K562 (cell line): ENCODE measurements around the gene PROK2. TPM values are rescaled to one million over a fixed set of nuclear protein-coding genes. Genes with fewer than 3 reads are reported as not detected.
A peak's percentile ranks its signal among the peaks of the same experiment; 100 is the strongest.

Experiments
- ATAC-seq: fragments of 200-7000 bp; cut with Tn5 transposase; 3 replicates; pipeline ENCODE4 v1.9.1; 2020; ENCODE audit warnings: moderate library complexity
- BruUV-seq: library from RNA; stranded (reverse); fragments of 400-500 nt; replicated peaks from 2 replicates; lab custom pipeline; 2021; lab: Mats Ljungman, UMichigan
- CTCF ChIA-PET: fragments of 300-600 bp; formaldehyde crosslinking; extraction: SDS; loops from one replicate; lab custom pipeline; 2021; ENCODE audit warnings: low intra/inter-chr PET ratio; lab: Yijun Ruan, JAX
- POLR2A ChIA-PET: fragments of 300-600, 350-650 bp; sonication (Branson Sonifier 250); formaldehyde crosslinking; extraction: SDS; loops from one replicate; lab custom pipeline; 2021; ENCODE audit warnings: antibody characterized with exemption, inconsistent platforms; lab: Yijun Ruan, JAX
- DNase-seq, 4 experiments: peaks; one replicate each; pipeline versions ENCODE4 v3.0.0 to v3.0.0-alpha.2; 2011 to 2018; ENCODE audit warnings: low spot score in 3 of 4, mixed read lengths in 3 of 4; ENCODE audit errors: extremely low read depth in 1 of 4
- FAIRE-seq: peaks from 2 replicates; lab custom pipeline; 2011; peaks lifted over from hg19 to GRCh38; lab: Jason Lieb, UNC
- H2AFZ ChIP-seq: 2 replicates; pipeline ENCODE4 v1.6.0; 2011; ENCODE audit warnings: low read depth, low read length, control low read depth, inconsistent platforms
- H3K27ac ChIP-seq: fragments of 200-600 bp; 3 replicates; pipeline ENCODE4 v1.8.0; 2011; ENCODE audit warnings: low read depth, mild to moderate bottlenecking, control low read depth, inconsistent platforms, low read length, moderate library complexity, mixed read lengths; ENCODE audit errors: extremely low read depth
- H3K27me3 ChIP-seq, 2 experiments: fragments of 300-600 bp in 1 of 2; 2 replicates in 1 of 2; 3 replicates in 1 of 2; pipeline versions ENCODE4 v1.6.0 to v1.8.0; 2011; ENCODE audit warnings: inconsistent platforms in 2 of 2, low read length in 2 of 2, mild to moderate bottlenecking in 1 of 2, mixed read lengths in 1 of 2, moderate library complexity in 1 of 2; ENCODE audit not compliant: control insufficient read depth in 2 of 2, insufficient read depth in 2 of 2
- H3K36me3 ChIP-seq: fragments of 300-600 bp; 3 replicates; pipeline ENCODE4 v1.8.0; 2011; ENCODE audit warnings: mild to moderate bottlenecking, low read length, inconsistent platforms; ENCODE audit not compliant: control insufficient read depth, insufficient read depth
- H3K4me1 ChIP-seq, 2 experiments: fragments of 200-600 bp in 1 of 2; replicated peaks in 1 of 2; 2 replicates in 1 of 2; 3 replicates in 1 of 2; pipeline versions ENCODE4 v1.5.1 to v1.8.0; 2011; ENCODE audit warnings: inconsistent platforms in 2 of 2, low read length in 2 of 2, mild to moderate bottlenecking in 1 of 2, mixed read lengths in 1 of 2, moderate library complexity in 1 of 2; ENCODE audit not compliant: control insufficient read depth in 2 of 2, insufficient read depth in 2 of 2
- H3K4me2 ChIP-seq: 2 replicates; pipeline ENCODE4 v1.6.1; 2011; ENCODE audit warnings: low read length, control low read depth, inconsistent platforms, mixed read lengths; ENCODE audit not compliant: insufficient read depth
- H3K4me3 ChIP-seq: fragments of 200-600 bp; sonication (generic), shearing (Covaris generic); 2 replicates; pipeline ENCODE4 v1.5.1; 2016; ENCODE audit warnings: control low read depth, inconsistent platforms
- H3K79me2 ChIP-seq: fragments of 200-600 bp; 3 replicates; pipeline ENCODE4 v1.8.0; 2011; ENCODE audit warnings: low read length, inconsistent platforms; ENCODE audit not compliant: control insufficient read depth, insufficient read depth
- H3K9ac ChIP-seq, 2 experiments: 2 replicates each; pipeline versions ENCODE4 v1.6.0 to v1.6.1; 2011; ENCODE audit warnings: low read depth in 2 of 2, low read length in 2 of 2, control low read depth in 1 of 2, inconsistent platforms in 1 of 2, mild to moderate bottlenecking in 1 of 2, mixed read lengths in 1 of 2; ENCODE audit not compliant: insufficient read depth in 1 of 2
- H3K9me1 ChIP-seq: one replicate; pipeline ENCODE4 v1.6.0; 2011; ENCODE audit warnings: inconsistent platforms, mild to moderate bottlenecking, low read length, moderate library complexity; ENCODE audit not compliant: control insufficient read depth, insufficient read depth
- H3K9me3 ChIP-seq: replicated peaks from 2 replicates; pipeline ENCODE4 v1.5.1; 2011; ENCODE audit warnings: low read depth, low read length, inconsistent platforms; ENCODE audit not compliant: control insufficient read depth, insufficient read depth
- H4K20me1 ChIP-seq: replicated peaks from 2 replicates; pipeline ENCODE4 v1.6.1; 2011; ENCODE audit warnings: low read length, inconsistent platforms, mixed read lengths; ENCODE audit not compliant: control insufficient read depth, insufficient read depth
- CEBPB ChIP-seq: fragments of 450-650 bp; IDR thresholded peaks from 2 replicates; pipeline ENCODE4 v1.6.1; 2016; ENCODE audit warnings: missing genetic modification characterization, missing compliant biosample characterization
- CEBPG ChIP-seq, 3 experiments: fragments of 200-800 bp in 1 of 3; sonication (Bioruptor generic) in 1 of 3; sonication (generic) in 1 of 3; formaldehyde crosslinking in 1 of 3; IDR thresholded peaks in 2 of 3; conservative IDR thresholded peaks in 1 of 3; 2 replicates each; pipeline versions ENCODE4 v1.6.1 to v1.8.0; 2016 to 2022; ENCODE audit warnings: missing compliant biosample characterization in 2 of 3, missing genetic modification characterization in 2 of 3, mild to moderate bottlenecking in 1 of 3, missing genetic modification reagents in 1 of 3
- CUX1 ChIP-seq: fragments of 200-800 bp; sonication (Bioruptor generic); IDR thresholded peaks from 2 replicates; pipeline ENCODE4 v1.6.1; 2016; ENCODE audit warnings: missing genetic modification characterization, missing compliant biosample characterization
- HMG20A ChIP-seq: fragments of 450-650 bp; formaldehyde crosslinking; conservative IDR thresholded peaks from 2 replicates; pipeline ENCODE4 v1.4.0; 2020; ENCODE audit warnings: mild to moderate bottlenecking, mixed read lengths
- PRMT5 ChIP-seq: sonication (generic); formaldehyde crosslinking; IDR thresholded peaks from 2 replicates; pipeline ENCODE4 v1.5.0; 2020; ENCODE audit warnings: missing genetic modification reagents
- RFX5 ChIP-seq: IDR thresholded peaks from 2 replicates; pipeline ENCODE4 v1.6.1; 2011; ENCODE audit warnings: low read depth, mild to moderate bottlenecking, improper control_type of control experiment, low read length
- SNIP1 ChIP-seq: fragments of 450-650 bp; IDR thresholded peaks from 2 replicates; pipeline ENCODE4 v1.7.1; 2017; ENCODE audit warnings: low read depth, mild to moderate bottlenecking
- ZNF740 ChIP-seq, 3 experiments: fragments of 200-800 bp in 1 of 3; sonication (Bioruptor generic) in 1 of 3; sonication (generic) in 1 of 3; formaldehyde crosslinking in 1 of 3; IDR thresholded peaks; 2 replicates each; pipeline versions ENCODE4 v1.6.1 to v1.8.0; 2016 to 2022; ENCODE audit warnings: mild to moderate bottlenecking in 2 of 3, missing compliant biosample characterization in 2 of 3, missing genetic modification characterization in 2 of 3, missing genetic modification reagents in 1 of 3
- WGBS: fragments of 100-300 bp; shearing (Covaris generic); methylation state at CpG from one replicate; pipeline ENCODE4 v1.1.6; 2016; ENCODE audit warnings: low coverage, mixed read lengths; ENCODE audit not compliant: insufficient coverage; ENCODE audit errors: missing lambda C conversion rate; 5-methylcytosine and 5-hydroxymethylcytosine counted together
- in situ Hi-C: fragments of 300-500 bp; cut with MboI; formaldehyde crosslinking; loops from 4 replicates; pipeline ENCODE4 v1.15.0; 2018; ENCODE audit warnings: inconsistent platforms, mixed read lengths
- intact Hi-C: fragments of 100-400 bp; cut with micrococcal nuclease; formaldehyde crosslinking; loops from 2 replicates; pipeline ENCODE4 v1.14.2; 2022
- polyA plus RNA-seq, 8 experiments: library from polyadenylated mRNA; depleted of rRNA in 4 of 8; stranded (reverse) in 5 of 8; unstranded in 3 of 8; fragments of >200 nt; fragmentation: Nextera tagmentation in 2 of 8; fragmentation: Illumina TruSeq in 1 of 8; extraction: Ambion mirVana in 2 of 8; extraction: Trizol in 1 of 8; gene quantifications; 2 replicates each; pipeline versions ENCODE4 v1.2.1 to v1.2.3, GENCODE V29; 2011 to 2014; ENCODE audit warnings: inconsistent platforms in 1 of 8, missing spikeins in 1 of 8
- total RNA-seq, 7 experiments: library from RNA; depleted of rRNA in 6 of 7; stranded (reverse); fragments of >200 nt in 6 of 7; fragmentation: Illumina TruSeq in 2 of 7; extraction: Trizol in 2 of 7; gene quantifications; 2 replicates each; pipeline versions ENCODE4 v1.2.1 to v1.2.3, GENCODE V29; 2011 to 2021; ENCODE audit warnings: low replicate concordance in 1 of 7

PROK2 gene
- total and polyA plus RNA-seq, 9 of the 15 experiments (the other 6 are each of a cell fraction or from before 2014, with no cell fraction given) = 0.07 to 0.13 TPM; not detected in 7

GRCh38 chr3:71831599-71831998 is 46.7 kb upstream of the PROK2 start:
- H2AFZ ChIP-seq = no peak overlapping the region
- H3K79me2 ChIP-seq = no peaks in the 10 kb centered on the region
- intact Hi-C loops = no loop called here
- no peaks in the 10 kb centered on the region for H3K27me3 ChIP-seq
- ChIA-PET POLR2A (no interaction called here), CTCF (no interaction called here)
- DNase-seq = no peak
- H3K27ac ChIP-seq = no peak overlapping the region
- ATAC-seq = no peak
- H3K9ac ChIP-seq = no peak overlapping the region
- WGBS = 0% methylated on average over 2 of the region's 2 CpGs
- no TSS peak for BruUV-seq
- no peak overlapping the region for H3K4me2 ChIP-seq
- H3K36me3 ChIP-seq = no peaks in the 10 kb centered on the region
- H3K4me3 ChIP-seq = no peak overlapping the region
- no peaks in the 10 kb centered on the region for H3K9me3 ChIP-seq
- TF ChIP-seq CEBPB (tag) = peak; percentile 56; the same call in 1 of the 2 replicates
- no peak for TF ChIP-seq CEBPG (CRISPR knock-in tag; IDR thresholded peaks at IDR 0.05)
- peak in 1 of 2 experiments; percentile 43; a peak in 1 of 4 replicates for TF ChIP-seq CEBPG (tag; conservative IDR thresholded peaks at IDR 0.05 in 1 of 2, IDR thresholded peaks at IDR 0.05 in 1 of 2)
- TF ChIP-seq CUX1 = no peak
- TF ChIP-seq HMG20A (CRISPR knock-in tag) = no peak
- TF ChIP-seq RFX5 = no peak
- TF ChIP-seq PRMT5 (CRISPR knock-in tag) = no peak
- no peak for TF ChIP-seq SNIP1
- TF ChIP-seq ZNF740 (CRISPR knock-in tag; IDR thresholded peaks at IDR 0.05) = no peak
- TF ChIP-seq ZNF740 (tag; IDR thresholded peaks at IDR 0.05) = no peak
- H3K4me1 ChIP-seq = no peaks in the 10 kb centered on the region
- no peaks in the 10 kb centered on the region for H3K9me1 ChIP-seq
- in situ Hi-C loops = no loop called here
- H4K20me1 ChIP-seq = no peaks in the 10 kb centered on the region
- FAIRE-seq = no peak
